Mucosa of descending colon (tissue), 3 donors: ENCODE results near the gene STYXL2. TPM values are rescaled to one million over a fixed set of nuclear protein-coding genes. Genes with fewer than 3 reads are reported as not detected.

Experiments
- ATAC-seq: fragments of 200-7000 bp; cut with Tn5 transposase; one replicate; pipeline ENCODE4 v1.9.1; 2020; ENCODE audit warnings: mild to moderate bottlenecking, moderate library complexity
- DNase-seq, 3 donors: peaks; one replicate each; pipeline ENCODE4 v3.0.0-alpha.2; 2020
- H3K36me3 ChIP-seq: fragments of 200-600 bp; one replicate; pipeline ENCODE4 v1.8.0; 2021; ENCODE audit warnings: low read depth, mild to moderate bottlenecking
- H3K4me1 ChIP-seq: fragments of 200-600 bp; one replicate; pipeline ENCODE4 v1.8.0; 2021; ENCODE audit warnings: low read depth, mild to moderate bottlenecking
- H3K4me3 ChIP-seq: fragments of 200-600 bp; one replicate; pipeline ENCODE4 v1.8.0; 2021; ENCODE audit warnings: mild to moderate bottlenecking
- H3K9me3 ChIP-seq: fragments of 200-600 bp; one replicate; pipeline ENCODE4 v1.8.0; 2021; ENCODE audit warnings: mild to moderate bottlenecking
- intact Hi-C, 2 donors: fragments of 100-400 bp; cut with DNase I in 1 of 2; cut with micrococcal nuclease in 1 of 2; formaldehyde crosslinking; loops; one replicate each; pipeline versions ENCODE4 v1.11.0 to v1.11.1; 2022; cut with DNase I, micrococcal nuclease
- total RNA-seq, 3 donors: library from RNA; stranded (reverse); fragmentation: NEBNext Ultra II Directional in 2 of 3; extraction: Animal tissue kit (Norgen Biotek cat#: 25700) in 2 of 3; gene quantifications; one replicate each; pipeline versions ENCODE4 v1.2.1 to v1.2.4, GENCODE V29; 2021 to 2023
- TF ChIP-seq, protein P1 (sequence below): fragments of 200-600 bp; IDR thresholded peaks from one replicate; pipeline ENCODE4 v1.8.0; 2022; ENCODE audit warnings: antibody characterized with exemption, mild to moderate bottlenecking
- donor health status: DM: no; HTN: no; CAD: no; lungs with moderate emphysema.
- donor health status: DM: no; HTN: no; CAD: no.
- donor health status: DM: no; HTN: yes; CAD: no.

STYXL2 gene
- total RNA-seq, 3 donors from 2014 or later: 0.13 to 0.17 (median 0.17) TPM

DNA sequence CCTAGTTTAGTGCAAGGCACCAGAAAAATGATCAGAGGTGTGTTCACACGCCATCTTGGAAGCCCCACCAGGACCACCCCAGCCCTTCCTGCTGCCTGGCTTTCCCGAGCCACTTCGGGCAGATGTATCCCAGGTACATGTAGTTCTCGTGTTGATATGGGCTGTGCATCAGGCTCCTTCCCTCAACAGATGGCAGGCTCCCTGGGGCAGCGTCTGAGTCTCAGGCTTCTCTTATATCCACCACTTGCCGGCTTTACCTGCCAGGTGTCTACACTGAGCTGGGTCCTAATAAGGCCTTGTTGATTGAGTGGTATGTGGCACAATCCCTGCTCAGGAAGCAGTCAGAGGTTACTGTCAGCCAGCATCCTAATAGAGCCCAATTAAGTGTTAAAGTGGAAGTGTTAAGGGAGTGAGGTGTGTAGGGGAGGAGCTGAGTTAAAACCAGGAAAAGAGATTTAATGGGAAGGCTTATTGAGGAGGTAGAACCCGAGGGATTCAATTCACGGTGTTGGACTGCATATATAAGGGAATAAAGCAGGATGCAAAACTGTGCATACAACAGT is 12.2 kb upstream of the STYXL2 start:
- DNase-seq (peak in 1 of 3 donors; percentile 53), ATAC-seq (peak; percentile 3)
- peaks cover 42% of the 10 kb centered on the region for H3K4me1 ChIP-seq
- no peak overlapping the region for H3K4me3 ChIP-seq
- intact Hi-C loops: loop anchor here in 1 of 2 donors (5.0 kb wide), 1 partner anchor 41 kb away; no protein-coding TSS in a partner anchor
- TF ChIP-seq, protein P1, sequence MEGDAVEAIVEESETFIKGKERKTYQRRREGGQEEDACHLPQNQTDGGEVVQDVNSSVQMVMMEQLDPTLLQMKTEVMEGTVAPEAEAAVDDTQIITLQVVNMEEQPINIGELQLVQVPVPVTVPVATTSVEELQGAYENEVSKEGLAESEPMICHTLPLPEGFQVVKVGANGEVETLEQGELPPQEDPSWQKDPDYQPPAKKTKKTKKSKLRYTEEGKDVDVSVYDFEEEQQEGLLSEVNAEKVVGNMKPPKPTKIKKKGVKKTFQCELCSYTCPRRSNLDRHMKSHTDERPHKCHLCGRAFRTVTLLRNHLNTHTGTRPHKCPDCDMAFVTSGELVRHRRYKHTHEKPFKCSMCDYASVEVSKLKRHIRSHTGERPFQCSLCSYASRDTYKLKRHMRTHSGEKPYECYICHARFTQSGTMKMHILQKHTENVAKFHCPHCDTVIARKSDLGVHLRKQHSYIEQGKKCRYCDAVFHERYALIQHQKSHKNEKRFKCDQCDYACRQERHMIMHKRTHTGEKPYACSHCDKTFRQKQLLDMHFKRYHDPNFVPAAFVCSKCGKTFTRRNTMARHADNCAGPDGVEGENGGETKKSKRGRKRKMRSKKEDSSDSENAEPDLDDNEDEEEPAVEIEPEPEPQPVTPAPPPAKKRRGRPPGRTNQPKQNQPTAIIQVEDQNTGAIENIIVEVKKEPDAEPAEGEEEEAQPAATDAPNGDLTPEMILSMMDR: no peak
- H3K36me3 ChIP-seq: no peaks in the 10 kb centered on the region
- H3K9me3 ChIP-seq: no peaks in the 10 kb centered on the region

DNA sequence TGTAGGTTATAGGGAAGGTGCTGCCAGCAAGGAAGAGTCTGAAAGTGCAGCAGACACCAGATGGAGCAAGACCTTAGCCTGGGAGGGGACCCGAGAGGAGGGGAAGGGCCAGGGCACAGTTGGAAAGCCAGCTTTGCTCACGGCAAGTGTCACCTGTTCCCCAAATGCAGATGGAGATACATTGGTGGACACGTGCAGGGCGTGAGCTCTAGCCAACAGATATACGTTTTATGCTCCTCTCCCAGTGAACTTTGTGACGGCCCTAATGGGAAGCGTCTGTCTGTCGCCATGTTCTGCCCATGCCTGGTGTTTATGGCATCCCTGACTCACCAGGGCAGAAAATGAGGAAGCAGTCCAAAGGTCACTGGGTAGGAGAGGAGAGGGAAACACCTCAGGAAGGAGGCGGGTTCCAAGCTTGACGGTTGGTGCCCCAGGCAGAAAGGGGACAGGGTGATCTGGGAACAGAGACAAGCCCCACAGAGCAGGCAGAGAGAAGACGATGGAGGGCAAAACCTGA is 11.3 kb upstream of the STYXL2 start:
- Histone ChIP-seq H3K9me3 (no peaks in the 10 kb centered on the region), H3K4me1 (peaks cover 42% of the 10 kb centered on the region), H3K36me3 (no peaks in the 10 kb centered on the region), H3K4me3 (no peak overlapping the region)
- intact Hi-C loops: loop anchor here in 1 of 2 donors (5.0 kb wide), 1 partner anchor 40 kb away; no protein-coding TSS in a partner anchor
- DNase-seq (peak; percentile 83 to 91 (median 88)), ATAC-seq (peak; percentile 87)
- TF ChIP-seq, protein P1: no peak

DNA sequence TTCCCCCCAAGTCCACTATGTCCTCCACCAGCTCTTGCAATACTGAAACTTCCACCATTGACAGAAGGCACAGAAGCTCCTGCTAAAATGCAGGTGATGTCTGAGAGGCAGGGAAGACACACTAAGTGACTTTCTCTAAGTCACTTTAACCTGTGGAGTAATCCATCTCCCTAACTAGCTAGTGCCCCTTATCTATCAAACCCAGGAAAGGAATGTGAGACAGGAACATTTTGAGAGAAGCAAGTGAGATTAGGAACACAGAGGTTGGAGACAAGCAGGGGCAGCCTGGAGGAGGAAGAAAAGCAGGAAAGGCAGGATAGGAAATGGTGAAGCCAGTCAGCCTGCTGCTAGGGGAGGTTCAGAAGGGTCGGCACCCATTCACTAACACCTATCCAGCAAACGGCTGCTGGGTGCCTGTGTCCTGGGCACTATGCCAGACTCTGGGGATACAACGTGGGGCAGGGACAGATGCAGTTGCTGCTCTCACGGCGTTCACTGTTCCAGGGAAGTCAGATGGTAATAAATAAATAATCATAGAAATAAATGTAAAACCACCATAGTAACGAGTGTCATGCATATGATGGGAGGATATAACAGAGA is 10.7 kb upstream of the STYXL2 start:
- intact Hi-C loops: loop anchor here in 1 of 2 donors (5.0 kb wide), 1 partner anchor 39 kb away; no protein-coding TSS in a partner anchor
- no peak overlapping the region for H3K4me3 ChIP-seq
- peak; percentile 36 for ATAC-seq
- peak; percentile 71 to 73 (median 72) for DNase-seq
- H3K9me3 ChIP-seq: no peaks in the 10 kb centered on the region
- H3K4me1 ChIP-seq: peaks cover 42% of the 10 kb centered on the region
- TF ChIP-seq, protein P1: no peak
- H3K36me3 ChIP-seq: no peaks in the 10 kb centered on the region

DNA sequence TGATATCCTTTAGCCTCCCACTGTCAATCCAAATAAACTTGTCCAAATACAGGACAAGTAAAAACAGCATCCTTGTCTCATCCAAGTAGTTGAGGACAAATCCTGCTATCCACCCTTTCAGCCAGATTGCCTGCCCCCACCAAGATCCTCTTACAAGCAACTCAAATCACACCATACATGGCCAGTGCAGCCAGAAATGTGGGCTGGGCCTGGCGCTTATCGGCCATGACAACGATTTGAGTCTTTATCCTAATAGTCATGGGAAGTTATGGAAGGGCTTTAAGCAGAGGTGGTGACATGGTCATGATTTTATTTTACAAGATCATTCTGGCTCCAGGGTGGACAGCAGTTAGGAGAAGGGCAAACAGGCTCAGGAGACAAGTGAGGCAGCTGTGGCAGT is 10.0 kb upstream of the STYXL2 start:
- no peak for ATAC-seq
- TF ChIP-seq, protein P1: no peak
- no peak overlapping the region for H3K4me3 ChIP-seq
- H3K4me1 ChIP-seq: peaks cover 42% of the 10 kb centered on the region
- DNase-seq: no peak
- H3K36me3 ChIP-seq: no peaks in the 10 kb centered on the region
- intact Hi-C loops: loop anchor here in 1 of 2 donors (5.0 kb wide), 1 partner anchor 38 kb away; no protein-coding TSS in a partner anchor
- no peaks in the 10 kb centered on the region for H3K9me3 ChIP-seq

DNA sequence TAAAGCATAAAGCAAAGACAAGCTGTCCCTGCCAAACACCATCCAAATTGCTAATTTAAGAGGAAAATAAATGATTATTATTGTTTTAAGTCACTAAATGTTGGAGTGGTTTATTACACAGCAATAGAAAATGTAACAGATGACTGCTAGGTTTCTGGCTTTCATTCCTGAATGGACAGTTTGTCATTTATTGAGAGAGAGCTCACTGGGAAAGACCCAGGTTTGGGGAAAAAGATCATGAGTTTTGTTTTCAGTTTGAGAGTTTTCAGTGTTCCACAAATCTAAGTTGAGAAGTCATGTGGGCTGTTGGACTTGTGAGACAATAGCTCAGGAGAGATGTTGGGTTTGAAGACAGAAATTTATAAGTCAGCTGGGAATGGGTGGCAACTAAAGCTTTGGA is 9.1 kb upstream of the STYXL2 start:
- intact Hi-C loops: loop anchor here in 1 of 2 donors (5.0 kb wide), 1 partner anchor 38 kb away; no protein-coding TSS in a partner anchor
- H3K4me1 ChIP-seq: peaks cover 38% of the 10 kb centered on the region
- no peak overlapping the region for H3K4me3 ChIP-seq
- no peaks in the 10 kb centered on the region for H3K9me3 ChIP-seq
- DNase-seq: no peak
- no peaks in the 10 kb centered on the region for H3K36me3 ChIP-seq
- TF ChIP-seq, protein P1: no peak
- no peak for ATAC-seq
